ENCODE measurements around the gene ARHGEF12.

DNA sequence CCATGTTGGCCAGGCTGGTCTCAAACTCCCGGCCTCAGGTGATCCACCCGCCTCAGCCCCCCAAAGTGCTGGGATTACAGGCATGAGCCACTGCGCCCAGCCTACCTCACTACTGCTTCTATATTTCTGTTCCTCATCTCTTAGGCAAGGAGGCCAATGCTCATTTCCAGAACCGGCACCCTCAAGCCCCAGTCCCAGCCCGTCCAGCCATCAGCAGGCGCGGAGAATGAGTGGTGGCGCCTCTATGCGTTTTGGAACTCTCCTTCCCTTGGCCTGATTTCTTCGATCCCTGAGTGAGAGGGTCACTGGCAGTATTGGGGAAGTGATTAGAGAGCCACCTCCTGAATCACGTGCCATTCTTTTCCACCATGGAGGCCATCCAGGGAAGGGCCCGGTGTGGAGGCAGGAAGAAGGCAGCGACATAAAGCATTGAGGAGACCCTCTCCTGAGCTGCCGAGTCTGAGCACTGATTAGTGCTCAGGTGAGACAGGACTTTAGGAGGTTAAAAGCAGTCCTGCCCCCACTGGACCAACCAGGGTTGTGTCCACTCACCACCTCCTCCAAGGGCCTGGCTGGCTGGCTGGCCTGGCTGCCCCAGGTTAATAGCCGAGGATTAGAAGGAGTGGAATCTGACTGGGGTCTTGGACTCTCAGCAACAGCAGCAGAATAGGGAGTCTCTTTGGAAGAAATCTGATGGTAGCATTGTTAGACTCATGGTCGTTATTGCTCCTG lies 184.0 kb downstream of the ARHGEF12 start:
- TF ChIP-seq EZH2 (IDR thresholded peaks at IDR 0.05; ENCODE audit: low read length), result no peak
- TF ChIP-seq, protein P1, sequence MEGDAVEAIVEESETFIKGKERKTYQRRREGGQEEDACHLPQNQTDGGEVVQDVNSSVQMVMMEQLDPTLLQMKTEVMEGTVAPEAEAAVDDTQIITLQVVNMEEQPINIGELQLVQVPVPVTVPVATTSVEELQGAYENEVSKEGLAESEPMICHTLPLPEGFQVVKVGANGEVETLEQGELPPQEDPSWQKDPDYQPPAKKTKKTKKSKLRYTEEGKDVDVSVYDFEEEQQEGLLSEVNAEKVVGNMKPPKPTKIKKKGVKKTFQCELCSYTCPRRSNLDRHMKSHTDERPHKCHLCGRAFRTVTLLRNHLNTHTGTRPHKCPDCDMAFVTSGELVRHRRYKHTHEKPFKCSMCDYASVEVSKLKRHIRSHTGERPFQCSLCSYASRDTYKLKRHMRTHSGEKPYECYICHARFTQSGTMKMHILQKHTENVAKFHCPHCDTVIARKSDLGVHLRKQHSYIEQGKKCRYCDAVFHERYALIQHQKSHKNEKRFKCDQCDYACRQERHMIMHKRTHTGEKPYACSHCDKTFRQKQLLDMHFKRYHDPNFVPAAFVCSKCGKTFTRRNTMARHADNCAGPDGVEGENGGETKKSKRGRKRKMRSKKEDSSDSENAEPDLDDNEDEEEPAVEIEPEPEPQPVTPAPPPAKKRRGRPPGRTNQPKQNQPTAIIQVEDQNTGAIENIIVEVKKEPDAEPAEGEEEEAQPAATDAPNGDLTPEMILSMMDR (optimal IDR thresholded peaks at IDR 0.05 in 1 of 3, IDR thresholded peaks at IDR 0.05 in 1 of 3, conservative IDR thresholded peaks at IDR 0.05 in 1 of 3; ENCODE audit: extremely low read depth in 1 of 3, insufficient read depth in 2 of 3, low read length in 3 of 3), result no peak
